Esophagus squamous epithelium (tissue), 5 donors: Measurements from ENCODE around the gene TKTL1. TPM values are rescaled to one million over a fixed set of nuclear protein-coding genes. Genes with fewer than 3 reads are reported as not detected.

Source experiments
- DNase-seq: peaks from one replicate; lab custom pipeline; 2025; lab: John Stamatoyannopoulos, UW
- H3K27ac ChIP-seq, 4 donors: fragments of 200-600 bp; sonication (generic); one replicate each; pipeline ENCODE4 v1.5.1; 2016 to 2019; ENCODE audit warnings: mild to moderate bottlenecking in 1 of 4
- H3K27me3 ChIP-seq, 4 donors: fragments of 200-600 bp; sonication (generic); 1 replicate in 3 of 4; 2 replicates in 1 of 4; pipeline versions ENCODE4 v1.5.1 to v1.6.0; 2017 to 2021; ENCODE audit warnings: antibody characterized with exemption in 1 of 4
- H3K36me3 ChIP-seq, 3 donors: fragments of 200-600 bp; sonication (generic); one replicate each; pipeline ENCODE4 v1.5.1; 2016 to 2019
- H3K4me1 ChIP-seq, 3 donors: fragments of 200-600 bp; sonication (generic); one replicate each; pipeline ENCODE4 v1.5.1; 2017 to 2019
- H3K4me3 ChIP-seq, 4 donors: fragments of 200-600 bp; sonication (generic); 1 replicate in 3 of 4; 2 replicates in 1 of 4; pipeline ENCODE4 v1.5.1; 2016 to 2019; ENCODE audit warnings: mild to moderate bottlenecking in 2 of 4, moderate library complexity in 1 of 4
- H3K9me3 ChIP-seq, 3 donors: fragments of 200-600 bp; sonication (generic); one replicate each; pipeline ENCODE4 v1.5.1; 2016 to 2019
- POLR2A ChIP-seq, 4 donors: fragments of 450-650 bp; IDR thresholded peaks; one replicate each; pipeline ENCODE4 v1.6.1; 2017; ENCODE audit warnings: antibody characterized with exemption in 4 of 4, mild to moderate bottlenecking in 4 of 4, moderate library complexity in 3 of 4
- WGBS, 2 donors: methylation state at CpG; one replicate each; pipeline ENCODE4 v1.1.5; 2018; 5-methylcytosine and 5-hydroxymethylcytosine counted together
- intact Hi-C: fragments of 100-400 bp; cut with DNase I; formaldehyde crosslinking; loops from one replicate; pipeline ENCODE4 v1.15.0; 2022
- total RNA-seq, 4 donors: library from RNA; depleted of rRNA; stranded (reverse); fragments of >200 nt; gene quantifications; one replicate each; pipeline ENCODE4 v1.1.0, GENCODE V29; 2016
- TF ChIP-seq, protein P1 (sequence below), 6 experiments: fragments of 450-650 bp in 4 of 6; fragments of 200-600 bp in 2 of 6; sonication (generic) in 2 of 6; IDR thresholded peaks; one replicate each; pipeline ENCODE4 v1.5.1; 2016 to 2019; ENCODE audit warnings: antibody characterized with exemption in 6 of 6, mild to moderate bottlenecking in 4 of 6, moderate library complexity in 4 of 6
- donor health status: DM: yes; HTN: yes; CAD: no.

The TKTL1 gene
- total RNA-seq, 4 donors from 2014 or later: not detected

GRCh38 chrX:154360155-154360713 lies 64.6 kb downstream of the TKTL1 start:
- intact Hi-C loops: no loop called here
- Histone ChIP-seq H3K27ac (peak overlapping the region in 2 of 4 donors; percentile 21 to 44), H3K36me3 (peaks cover 37 to 96% (median 65%) of the 10 kb centered on the region in 3 donors), H3K9me3 (no peaks in the 10 kb centered on the region), H3K4me1 (peaks cover 0 to 29% (median 0%) of the 10 kb centered on the region in 3 donors), H3K27me3 (no peaks in the 10 kb centered on the region), H3K4me3 (no peak overlapping the region)
- WGBS, 2 donors: 74% methylated on average over 18 of the region's 34 CpGs; no CpG with 5 or more reads in 1 of the 2 donors
- DNase-seq: no peak
- TF ChIP-seq, protein P1, sequence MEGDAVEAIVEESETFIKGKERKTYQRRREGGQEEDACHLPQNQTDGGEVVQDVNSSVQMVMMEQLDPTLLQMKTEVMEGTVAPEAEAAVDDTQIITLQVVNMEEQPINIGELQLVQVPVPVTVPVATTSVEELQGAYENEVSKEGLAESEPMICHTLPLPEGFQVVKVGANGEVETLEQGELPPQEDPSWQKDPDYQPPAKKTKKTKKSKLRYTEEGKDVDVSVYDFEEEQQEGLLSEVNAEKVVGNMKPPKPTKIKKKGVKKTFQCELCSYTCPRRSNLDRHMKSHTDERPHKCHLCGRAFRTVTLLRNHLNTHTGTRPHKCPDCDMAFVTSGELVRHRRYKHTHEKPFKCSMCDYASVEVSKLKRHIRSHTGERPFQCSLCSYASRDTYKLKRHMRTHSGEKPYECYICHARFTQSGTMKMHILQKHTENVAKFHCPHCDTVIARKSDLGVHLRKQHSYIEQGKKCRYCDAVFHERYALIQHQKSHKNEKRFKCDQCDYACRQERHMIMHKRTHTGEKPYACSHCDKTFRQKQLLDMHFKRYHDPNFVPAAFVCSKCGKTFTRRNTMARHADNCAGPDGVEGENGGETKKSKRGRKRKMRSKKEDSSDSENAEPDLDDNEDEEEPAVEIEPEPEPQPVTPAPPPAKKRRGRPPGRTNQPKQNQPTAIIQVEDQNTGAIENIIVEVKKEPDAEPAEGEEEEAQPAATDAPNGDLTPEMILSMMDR (IDR thresholded peaks at IDR 0.05): no peak
- TF ChIP-seq POLR2A (IDR thresholded peaks at IDR 0.05): no peak

DNA sequence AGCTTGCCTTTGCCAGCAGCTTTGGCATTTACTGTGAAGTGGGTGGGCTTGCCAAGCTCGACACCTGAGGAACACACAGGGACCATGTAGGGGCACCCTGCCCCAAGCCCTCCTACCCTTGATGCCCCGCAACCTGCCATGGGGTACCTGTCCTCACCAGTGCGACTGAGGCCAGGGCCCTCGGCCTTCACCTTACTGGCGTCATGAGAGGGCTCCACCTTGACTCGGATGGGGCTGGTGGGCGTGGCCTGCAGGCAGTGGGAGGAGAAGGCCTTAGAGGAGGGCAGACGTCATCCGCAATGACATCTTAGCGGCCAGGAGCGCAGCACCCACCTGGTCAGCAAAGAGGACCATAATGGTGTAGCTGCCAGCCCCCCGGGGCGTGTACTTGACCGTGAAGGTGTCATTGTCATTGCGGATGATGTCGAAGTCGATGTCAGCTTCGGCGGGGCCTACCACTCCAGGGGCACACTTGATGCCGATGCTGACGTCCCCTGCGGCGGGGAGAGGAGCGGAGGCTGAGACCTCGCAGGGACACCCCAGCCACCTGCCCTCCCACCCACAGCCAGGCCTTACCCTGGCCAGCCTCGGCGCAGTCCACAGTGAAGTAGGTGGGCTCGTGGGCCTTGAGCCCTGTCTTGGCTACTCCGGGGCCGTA lies 66.6 kb downstream of the TKTL1 start:
- Histone ChIP-seq H3K27ac (peak overlapping the region in 2 of 4 donors; percentile 36 to 39), H3K36me3 (peaks cover 46 to 96% (median 67%) of the 10 kb centered on the region in 3 donors), H3K27me3 (no peaks in the 10 kb centered on the region), H3K4me3 (no peak overlapping the region), H3K9me3 (no peaks in the 10 kb centered on the region), H3K4me1 (peaks cover 0 to 49% (median 3%) of the 10 kb centered on the region in 3 donors)
- DNase-seq: no peak
- WGBS, 2 donors: 75 to 91% methylated on average over 5 to 11 of the region's 30 CpGs
- intact Hi-C loops: no loop called here
- no peak for TF ChIP-seq POLR2A (IDR thresholded peaks at IDR 0.05)
- TF ChIP-seq, protein P1 (IDR thresholded peaks at IDR 0.05): no peak

DNA sequence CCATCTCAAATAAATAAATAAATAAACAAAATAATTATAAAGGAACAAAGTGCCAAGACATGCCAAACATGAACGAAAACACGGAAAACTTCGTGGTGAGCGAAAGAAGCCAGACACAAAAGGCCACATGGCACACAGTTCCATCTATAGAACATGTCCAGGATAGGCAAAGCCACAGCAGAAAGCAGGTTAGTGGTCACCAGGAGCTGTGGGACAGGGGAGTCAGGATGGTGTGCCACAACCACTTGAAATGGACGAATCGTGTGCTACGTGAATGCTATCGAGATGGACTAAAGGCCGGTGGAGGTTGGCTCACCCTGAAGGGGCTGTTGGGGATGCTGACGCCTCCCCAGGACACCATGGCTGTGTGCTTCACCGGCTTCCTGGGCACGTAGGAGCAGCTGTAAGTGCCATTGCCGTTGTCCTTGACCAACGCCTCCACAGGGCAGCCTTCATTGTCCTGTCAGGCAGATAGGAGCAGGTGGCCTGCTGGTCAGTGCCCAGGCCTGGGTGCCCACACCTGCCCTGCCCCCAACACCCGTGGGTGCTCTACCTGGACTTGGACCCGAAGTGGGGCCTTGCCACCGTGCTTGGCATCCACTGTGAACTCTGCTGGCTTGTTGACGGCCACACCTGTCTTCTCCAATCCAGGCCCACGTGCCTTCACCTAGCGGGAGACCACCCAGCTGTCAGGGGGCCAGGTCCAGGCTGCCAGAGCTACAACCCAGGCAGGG lies 68.3 kb downstream of the TKTL1 start:
- WGBS, 2 donors: 75 to 87% methylated on average over 4 to 11 of the region's 20 CpGs
- Histone ChIP-seq H3K9me3 (no peaks in the 10 kb centered on the region), H3K36me3 (peaks cover 36 to 85% (median 52%) of the 10 kb centered on the region in 3 donors), H3K4me1 (peaks cover 8 to 54% (median 15%) of the 10 kb centered on the region in 3 donors), H3K4me3 (no peak overlapping the region), H3K27me3 (no peaks in the 10 kb centered on the region), H3K27ac (peak overlapping the region in 1 of 4 donors; percentile 58)
- intact Hi-C loops: no loop called here
- no peak for TF ChIP-seq POLR2A (IDR thresholded peaks at IDR 0.05)
- TF ChIP-seq, protein P1 (IDR thresholded peaks at IDR 0.05): no peak
- DNase-seq: no peak

DNA sequence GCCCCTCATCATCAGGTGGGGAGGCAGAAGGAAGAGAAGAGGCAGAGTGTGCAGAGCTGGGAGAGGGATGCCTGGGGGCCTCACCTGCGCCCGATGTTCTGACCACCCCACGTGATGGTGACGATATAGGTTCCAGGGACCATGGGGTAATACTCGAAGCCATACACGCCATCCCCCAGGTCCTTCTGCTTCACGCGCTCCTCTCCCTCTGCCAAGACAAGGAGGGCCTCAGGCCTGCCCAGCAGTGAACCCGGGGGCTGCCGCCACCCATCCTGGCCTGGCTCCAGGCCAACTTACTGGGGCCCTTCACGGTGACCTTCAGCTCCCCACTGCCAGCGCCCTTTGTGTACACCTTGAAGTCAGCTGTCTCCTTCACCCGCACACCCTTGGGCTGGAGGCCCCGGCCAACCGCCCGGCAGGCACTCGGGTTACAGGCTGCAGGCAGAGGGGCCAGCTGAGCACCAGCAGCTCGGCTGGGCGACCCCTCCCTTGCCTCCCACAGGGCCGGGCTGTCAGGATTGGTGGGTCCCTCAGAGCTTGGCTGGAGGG lies 69.5 kb downstream of the TKTL1 start:
- 20 to 86% methylated on average over 1 to 7 of the region's 20 CpGs for WGBS, 2 donors
- Histone ChIP-seq H3K4me1 (peaks cover 14 to 61% (median 15%) of the 10 kb centered on the region in 3 donors), H3K27ac (peak overlapping the region in 3 of 4 donors; percentile 58 to 99 (median 93)), H3K36me3 (peaks cover 24 to 72% (median 42%) of the 10 kb centered on the region in 3 donors), H3K9me3 (no peaks in the 10 kb centered on the region), H3K27me3 (no peaks in the 10 kb centered on the region), H3K4me3 (peak overlapping the region in 1 of 4 donors; percentile 12)
- no peak for DNase-seq
- intact Hi-C loops: no loop called here
- no peak for TF ChIP-seq POLR2A (IDR thresholded peaks at IDR 0.05)
- TF ChIP-seq, protein P1 (IDR thresholded peaks at IDR 0.05): no peak
